Measurements from ENCODE around the gene OSBPL3. TPM values are rescaled to one million over a fixed set of nuclear protein-coding genes. Genes with fewer than 3 reads are reported as not detected.

Gene OSBPL3
- total and polyA plus RNA-seq, 2 donors (not counting 3 experiments of a cell fraction or from before 2014, with no cell fraction given): 7.5 to 27.1 TPM

- Histone ChIP-seq H3K9ac (replicated peaks; ENCODE audit: extremely low read depth, insufficient read depth, low read length) (no peak overlapping the region), H3K27ac (ENCODE audit: insufficient read depth, low read depth, low read length) (no peak overlapping the region), H3K9me1 (replicated peaks; ENCODE audit: control insufficient read depth, extremely low read depth, insufficient read depth, low read length) (no peaks in the 10 kb centered on the region), H3K27me3 (ENCODE audit: control insufficient read depth in 2 of 2, insufficient read depth in 2 of 2, low read length in 2 of 2) (no peaks in the 10 kb centered on the region), H3K79me2 (ENCODE audit: control insufficient read depth, insufficient read depth, low read length) (no peaks in the 10 kb centered on the region), H3K4me2 (ENCODE audit: insufficient read depth, low read length) (no peak overlapping the region), H3K4me1 (ENCODE audit: control insufficient read depth, extremely low read depth, insufficient read depth, low read length) (peaks cover 26% of the 10 kb centered on the region), H3K36me3 (ENCODE audit: control insufficient read depth in 2 of 2, extremely low read depth in 1 of 2, insufficient read depth in 2 of 2, low read length in 2 of 2) (no peaks in the 10 kb centered on the region), H2AFZ (ENCODE audit: low read depth, low read length) (no peak overlapping the region), H3K4me3 (replicated peaks in 1 of 3; ENCODE audit: insufficient read depth in 1 of 3, low read depth in 1 of 3, low read length in 3 of 3) (no peak overlapping the region), H4K20me1 (replicated peaks; ENCODE audit: control insufficient read depth, extremely low read depth, insufficient read depth, low read length) (no peaks in the 10 kb centered on the region), H3K9me3 (replicated peaks; ENCODE audit: control insufficient read depth, insufficient read depth, low read length) (no peaks in the 10 kb centered on the region)
- dilution Hi-C loops (cut with MboI; ENCODE audit: extremely low pct_ligation_motif_present, low sequenced_read_pairs) (no loop called here), intact Hi-C loops (cut with micrococcal nuclease) (no loop called here)
- BruUV-seq (replicated peaks): no TSS peak
- ChIA-PET POLR2A (no interaction called here), CTCF (interaction anchor here (0.7 to 3.5 kb wide), 9 partner anchors 10 to 272 kb away, joined by 3 to 22 read pairs (median 5); partner anchors contain the start of gene OSBPL3)
- FAIRE-seq: no peak
- TF ChIP-seq GATA2 (IDR thresholded peaks at IDR 0.05; ENCODE audit: insufficient read depth, insufficient read length, low read depth, low read length) (no peak), MYC (IDR thresholded peaks at IDR 0.05; ENCODE audit: low read depth, low read length) (no peak), JUN (IDR thresholded peaks at IDR 0.05; ENCODE audit: borderline replicate concordance, insufficient read depth, insufficient read length, low read depth) (no peak), FOS (IDR thresholded peaks at IDR 0.05; ENCODE audit: borderline replicate concordance, insufficient read depth, low read length) (no peak), MAX (IDR thresholded peaks at IDR 0.05; ENCODE audit: insufficient read depth, insufficient read length) (no peak), POLR2A (IDR thresholded peaks at IDR 0.05; ENCODE audit: low read depth, low read length) (no peak), POLR2AphosphoS5 (IDR thresholded peaks at IDR 0.05; ENCODE audit: insufficient read depth, low read depth, low read length) (no peak), CTCF (IDR thresholded peaks at IDR 0.05; ENCODE audit: extremely low read depth in 1 of 2, insufficient read depth in 1 of 2, low read depth in 1 of 2, low read length in 2 of 2) (no peak), EZH2 (IDR thresholded peaks at IDR 0.05; ENCODE audit: borderline replicate concordance, low read depth, low read length, severe bottlenecking) (no peak)
- no peak for DNase-seq (ENCODE audit: low read depth, low spot score)
Measured at GRCh38 chr7:24827027-24827426, 153.0 kb downstream of the OSBPL3 start.

Measured in endothelial cell of umbilical vein (primary cell).